ENCODE data around the gene NUDCD3. TPM values are rescaled to one million over a fixed set of nuclear protein-coding genes. Genes with fewer than 3 reads are reported as not detected.
"Not testable (repeated sequence)": the region's sequence is repeated elsewhere in the genome, so short reads cannot be mapped to it uniquely, and the experiment has no call there.

Gene NUDCD3
- polyA plus RNA-seq, 4 donors = 86.0 to 93.7 (median 91.2) TPM

DNA sequence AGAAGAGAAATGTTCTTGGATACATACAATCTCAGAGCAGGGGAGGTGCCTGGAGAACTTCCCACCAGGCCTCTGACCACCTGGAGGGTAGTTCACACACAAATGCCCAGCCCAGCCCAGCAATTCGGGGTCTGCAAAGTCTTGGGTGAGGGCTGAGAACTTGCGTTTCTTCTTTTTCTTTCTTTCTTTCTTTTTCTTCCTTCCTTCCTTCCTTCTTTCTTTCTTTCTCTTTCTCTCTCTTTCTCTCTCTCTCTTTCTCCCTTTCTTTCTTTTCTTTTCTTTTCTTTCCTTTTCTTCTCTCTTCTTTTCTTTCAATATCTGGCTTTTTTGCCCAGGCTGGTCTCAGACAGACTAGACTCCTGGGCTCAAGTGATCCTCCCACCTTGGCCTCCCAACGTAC, 28.3 kb upstream of the NUDCD3 start:
- DNase-seq (ENCODE audit: low read depth in 4 of 4, low spot score in 2 of 4) = no peak

GRCh38 chr7:44517175-44517574, 26.7 kb upstream of the NUDCD3 start:
- no peak for DNase-seq (ENCODE audit: low read depth in 4 of 4, low spot score in 2 of 4)

DNA sequence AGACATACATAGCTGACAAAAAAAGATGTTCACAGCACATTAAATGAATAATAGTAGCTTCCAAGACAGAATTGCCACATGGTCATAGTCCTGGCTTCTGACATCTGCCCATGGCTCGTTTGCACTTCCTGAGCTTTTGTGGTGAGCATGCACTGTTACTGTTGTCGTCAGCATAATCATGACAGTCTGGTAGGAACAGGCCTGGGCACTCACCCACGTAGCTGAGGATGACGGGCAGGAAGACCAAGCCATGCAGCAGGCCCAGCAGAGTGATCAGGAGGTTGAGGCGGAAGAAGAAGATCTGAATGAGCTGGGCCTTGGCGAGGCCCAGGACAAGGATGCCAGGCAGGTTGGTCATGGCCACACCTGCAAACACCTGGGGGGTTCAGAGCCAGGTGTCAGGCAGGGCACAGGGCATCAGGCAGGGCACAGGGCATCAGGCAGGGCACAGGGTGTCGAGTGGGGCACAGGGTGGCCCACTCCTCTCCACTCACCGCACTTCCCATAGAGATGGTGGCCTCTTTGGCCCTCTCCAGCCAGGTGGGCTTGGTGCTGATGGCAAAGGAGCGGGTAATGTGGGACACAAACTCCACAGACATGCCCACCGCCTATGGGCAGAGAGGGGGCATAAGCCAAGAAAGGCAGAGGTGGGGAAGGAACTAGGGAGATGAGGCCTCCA, 25.3 kb upstream of the NUDCD3 start:
- no peak for DNase-seq (ENCODE audit: low read depth in 4 of 4, low spot score in 2 of 4)

GRCh38 chr7:44512736-44513135, 22.3 kb upstream of the NUDCD3 start:
- no peak for DNase-seq (ENCODE audit: low read depth in 4 of 4, low spot score in 2 of 4)

- no peak for DNase-seq (ENCODE audit: low read depth in 4 of 4, low spot score in 2 of 4)
Measured at GRCh38 chr7:44511863-44512468, 21.5 kb upstream of the NUDCD3 start.

DNA sequence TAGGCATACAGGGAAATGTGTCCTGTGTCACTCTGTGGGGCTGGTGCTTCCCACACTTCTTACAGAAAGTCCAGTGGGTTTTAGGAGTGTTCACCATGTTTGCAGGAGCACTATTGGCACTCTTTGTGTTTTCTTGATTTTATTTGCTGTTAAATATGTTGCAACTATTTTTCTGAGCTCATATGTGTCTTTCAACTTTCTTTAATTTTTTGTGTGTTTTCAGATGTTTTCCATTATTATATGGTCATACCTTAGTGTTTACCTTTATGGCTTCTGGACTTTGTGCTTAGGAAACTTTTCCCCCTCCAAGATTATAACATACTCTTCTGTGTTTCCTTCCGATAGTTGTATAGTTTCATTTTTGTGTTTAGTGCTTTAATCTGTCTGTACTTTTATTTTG, 20.8 kb upstream of the NUDCD3 start:
- no peak for DNase-seq (ENCODE audit: low read depth in 4 of 4, low spot score in 2 of 4)

DNA sequence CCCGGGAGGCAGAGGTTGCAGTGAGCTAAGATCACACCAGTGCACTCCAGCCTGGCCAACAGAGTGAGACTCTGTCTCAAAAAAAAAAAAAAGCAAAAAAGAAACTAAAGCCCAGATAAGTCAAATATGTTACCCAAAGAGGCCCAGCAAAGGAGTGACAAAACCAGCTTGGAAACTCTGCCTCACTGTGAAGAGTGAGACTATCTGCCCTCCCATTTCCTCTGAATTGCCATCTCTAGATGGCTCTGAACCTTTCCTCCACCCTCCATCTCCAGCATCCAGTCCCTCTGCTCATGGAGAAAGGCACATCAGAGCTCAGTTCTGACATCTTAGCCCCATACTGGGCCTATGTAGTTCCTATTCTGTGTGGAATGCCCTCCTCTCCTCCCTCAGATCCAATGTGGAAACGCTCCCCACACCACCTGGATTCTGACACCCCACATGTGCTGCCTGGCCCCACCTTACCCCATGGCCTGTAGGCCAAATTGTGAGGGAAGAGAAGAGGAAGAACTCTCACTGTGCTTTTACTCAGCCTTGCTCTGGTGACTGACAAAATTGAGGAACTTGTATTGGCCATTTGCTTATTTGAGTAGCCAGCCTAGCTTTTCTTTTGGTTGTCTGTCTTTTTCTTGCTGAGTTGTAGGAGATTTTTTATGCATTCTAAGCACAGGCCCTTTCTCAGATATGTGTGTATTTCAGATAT, 18.0 kb upstream of the NUDCD3 start:
- no peak for DNase-seq (ENCODE audit: low read depth in 4 of 4, low spot score in 2 of 4)

DNA sequence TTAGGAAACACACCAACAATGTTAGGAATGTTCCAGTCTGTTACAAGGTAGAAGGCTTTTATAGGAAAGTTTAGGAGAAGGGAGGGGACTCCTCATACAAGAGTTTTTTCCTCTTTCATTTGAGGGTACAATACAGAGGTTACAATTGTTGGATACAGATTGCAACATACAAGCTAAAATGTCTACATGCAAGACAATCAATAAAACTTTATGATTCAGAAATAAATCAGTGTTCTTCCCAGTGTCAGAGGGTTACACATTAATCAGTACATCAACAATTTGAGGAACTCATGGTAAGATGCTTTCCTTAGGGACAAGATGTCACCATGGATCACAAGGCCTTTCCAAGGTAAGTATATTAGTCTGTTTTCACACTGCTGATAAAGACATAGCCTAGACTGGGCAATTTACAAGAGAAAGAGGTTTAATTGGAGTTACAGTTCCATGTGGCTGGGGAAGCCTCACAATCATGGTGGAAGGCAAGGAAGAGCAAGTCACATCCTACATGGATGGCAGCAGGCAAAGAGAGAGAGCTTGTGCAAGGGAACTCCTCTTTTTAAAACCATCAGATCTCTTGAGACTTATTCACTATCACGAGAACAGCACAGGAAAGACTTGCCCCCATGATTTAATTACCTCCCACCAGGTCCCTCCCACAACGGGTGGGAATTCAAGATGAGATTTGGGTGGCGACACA, 16.3 kb upstream of the NUDCD3 start:
- not testable (repeated sequence) for DNase-seq (ENCODE audit: low read depth in 4 of 4, low spot score in 2 of 4)

DNA sequence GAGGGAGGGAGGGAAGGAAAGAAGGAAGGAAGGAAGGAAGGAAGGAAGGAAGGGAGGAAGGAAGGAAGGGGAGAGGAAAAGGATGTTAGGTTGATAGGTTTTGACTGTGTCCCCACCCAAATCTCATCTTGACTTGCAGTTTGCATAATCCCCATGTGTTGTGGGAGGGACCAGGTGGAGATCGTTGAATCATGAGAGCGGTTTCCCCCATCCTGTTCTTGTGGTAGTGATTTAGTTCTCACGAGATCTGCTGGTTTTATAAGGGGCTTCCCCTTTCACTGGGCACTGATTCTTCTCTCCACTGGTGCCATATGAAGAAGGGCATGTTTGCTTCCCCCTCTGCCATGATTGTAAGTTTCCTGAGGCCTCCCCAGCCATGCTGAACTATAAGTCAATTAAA, 15.1 kb upstream of the NUDCD3 start:
- no peak for DNase-seq (ENCODE audit: low read depth in 4 of 4, low spot score in 2 of 4)

DNA sequence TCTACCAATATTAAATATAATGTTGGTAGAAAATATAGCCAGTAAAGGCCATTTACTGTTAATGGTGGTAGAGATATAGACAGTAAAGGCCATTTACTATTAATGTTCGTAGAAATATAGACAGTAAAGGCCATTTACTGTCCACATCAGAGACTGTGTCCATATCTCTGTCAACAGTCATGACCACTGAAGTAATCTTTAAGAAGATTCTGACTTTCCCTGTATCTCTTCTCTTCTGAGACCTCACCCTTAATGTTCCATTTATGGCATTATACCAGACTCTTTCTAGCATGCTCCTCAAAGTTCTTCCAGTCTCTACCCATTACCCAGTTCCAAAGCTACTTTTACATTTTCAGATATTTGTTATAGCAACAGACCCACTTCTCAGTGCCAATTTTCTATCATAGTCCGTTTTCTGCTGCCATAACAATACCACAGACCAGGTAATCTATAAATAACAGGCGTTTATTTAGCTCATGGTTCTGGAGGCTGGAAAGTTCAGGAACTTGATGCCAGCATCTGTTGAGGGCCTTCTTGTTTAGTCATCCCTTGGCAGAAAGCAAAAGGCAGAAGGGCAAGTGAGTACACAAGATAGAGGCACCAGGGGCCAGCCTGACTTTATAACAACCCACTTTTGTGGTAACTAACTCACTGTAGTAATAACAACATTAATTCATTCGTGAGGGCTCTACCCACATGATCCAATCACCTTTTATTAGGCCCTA, 7.9 kb upstream of the NUDCD3 start:
- no peak for DNase-seq (ENCODE audit: low read depth in 4 of 4, low spot score in 2 of 4)

DNA sequence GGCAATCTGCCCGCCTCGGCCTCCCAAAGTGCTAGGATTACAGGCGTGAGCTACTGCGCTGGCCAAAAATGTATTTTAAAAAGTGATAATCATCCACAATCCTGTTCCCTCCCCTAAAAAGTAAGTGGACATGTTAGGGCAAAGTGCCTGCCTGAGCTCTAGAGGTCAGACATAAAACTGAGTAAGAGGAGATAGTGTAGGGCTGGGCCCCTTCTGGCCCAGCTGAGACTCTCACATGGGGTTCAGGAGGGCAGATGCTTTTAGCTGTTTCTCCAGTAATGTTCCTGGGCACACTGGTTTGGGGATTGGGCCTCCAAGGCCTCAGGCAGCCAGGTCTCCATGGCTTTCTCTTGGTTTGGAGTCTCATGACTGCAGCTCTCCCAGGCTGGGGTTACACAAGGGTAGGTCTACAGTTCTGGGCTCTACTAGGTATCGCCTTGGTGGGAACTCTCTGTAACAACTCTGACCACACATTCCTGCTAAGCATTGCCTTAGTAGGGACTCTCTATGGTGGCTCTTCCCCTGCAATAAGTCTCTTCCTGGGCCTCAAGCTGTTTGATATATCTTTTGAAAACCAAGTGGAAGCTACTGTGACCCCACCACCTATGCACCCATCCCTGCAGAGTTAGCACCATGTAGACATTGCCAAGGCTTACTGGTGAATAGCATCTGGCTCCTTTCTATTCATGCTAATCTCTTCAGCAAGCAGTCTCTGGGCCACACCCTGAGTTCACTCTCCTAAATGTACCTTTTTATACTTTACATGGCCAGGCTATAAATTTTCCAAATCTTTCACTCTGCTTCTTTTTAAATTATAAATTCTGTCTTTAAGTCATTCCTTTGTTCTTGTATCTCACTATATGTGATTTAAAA, 6.9 kb upstream of the NUDCD3 start:
- DNase-seq (ENCODE audit: low read depth in 4 of 4, low spot score in 2 of 4) = no peak

- DNase-seq (ENCODE audit: low read depth in 4 of 4, low spot score in 2 of 4) = no peak
Measured at GRCh38 chr7:44496385-44496784, 5.9 kb upstream of the NUDCD3 start.

- no peak for DNase-seq (ENCODE audit: low read depth in 4 of 4, low spot score in 2 of 4)
Measured at GRCh38 chr7:44494960-44495359, 4.5 kb upstream of the NUDCD3 start.

DNA sequence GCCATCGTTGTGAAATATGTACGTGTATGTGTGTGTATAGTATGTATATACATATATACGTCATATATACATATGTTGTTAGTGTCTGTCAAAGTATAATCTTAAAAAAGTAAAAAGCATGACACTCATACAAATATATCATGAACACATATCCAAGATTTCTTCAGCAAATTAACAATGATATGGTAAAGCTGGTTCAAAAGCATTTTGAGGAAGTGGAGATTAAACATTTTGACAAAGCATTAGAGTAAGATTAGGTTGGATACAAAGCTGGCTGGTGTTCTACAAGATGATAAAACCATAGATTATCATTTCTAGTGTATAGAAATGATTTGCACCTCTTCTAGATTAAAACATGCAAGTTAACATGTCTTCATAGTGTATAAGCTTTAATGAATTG, 771 bp upstream of the NUDCD3 start:
- DNase-seq (ENCODE audit: low read depth in 4 of 4, low spot score in 2 of 4) = no peak

DNA sequence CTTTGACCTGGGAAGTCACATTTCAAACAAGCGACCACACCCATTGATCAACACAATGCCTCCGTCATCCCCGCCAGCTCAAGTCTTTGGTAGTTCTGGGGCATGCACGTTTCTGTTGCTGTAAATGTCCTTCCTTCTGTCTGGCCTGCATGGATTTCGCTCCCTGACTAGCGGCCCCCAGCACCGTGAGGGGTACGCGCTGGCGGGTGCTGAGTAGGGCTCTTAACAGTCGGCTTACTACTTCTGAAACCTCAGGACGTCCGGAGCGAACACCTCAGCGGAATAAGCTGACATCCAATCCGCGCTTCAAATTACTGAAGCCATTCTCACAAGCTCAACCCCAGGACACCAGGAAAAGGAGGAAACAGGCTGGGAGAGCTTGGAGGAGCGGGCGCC, 505 bp downstream of the NUDCD3 start:
- no peak for DNase-seq (ENCODE audit: low read depth in 4 of 4, low spot score in 2 of 4)

DNA sequence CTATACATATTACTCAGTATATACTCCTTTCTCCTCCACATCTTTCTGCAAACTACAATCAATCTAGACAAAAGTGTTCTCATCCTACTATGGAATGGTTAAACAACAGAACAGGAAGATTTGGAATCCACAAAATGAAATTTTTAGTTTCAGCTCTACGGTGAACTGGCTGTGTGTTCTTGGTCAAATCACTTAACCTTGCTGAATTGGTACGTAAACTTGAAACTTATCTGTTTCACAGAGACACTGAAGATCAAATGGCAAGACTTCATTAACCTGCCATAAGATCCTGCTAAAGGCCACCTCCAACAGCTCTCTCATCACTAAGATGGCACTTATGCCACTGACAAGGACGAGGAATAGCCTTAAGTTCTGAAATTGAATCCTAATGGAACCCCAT, 1.5 kb downstream of the NUDCD3 start:
- DNase-seq (ENCODE audit: low read depth in 4 of 4, low spot score in 2 of 4) = no peak

DNA sequence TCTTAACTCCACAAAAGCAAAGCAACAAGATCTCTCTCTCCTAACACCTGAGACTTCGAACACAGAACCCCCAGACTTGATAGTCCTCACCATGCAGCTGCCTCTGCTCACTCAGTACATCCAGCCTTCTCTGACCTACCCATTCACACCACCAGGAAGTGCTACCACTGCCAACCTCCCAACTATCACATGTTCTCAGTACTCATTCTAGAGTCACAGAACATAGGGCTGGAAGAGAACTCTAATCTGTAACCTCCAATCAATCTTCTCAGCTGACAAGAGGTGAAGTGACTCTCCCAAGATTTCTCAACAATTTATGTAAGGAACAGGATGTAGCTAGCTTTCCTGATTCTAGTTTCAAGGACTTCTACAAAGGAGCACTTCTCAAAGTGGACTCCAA, 3.8 kb downstream of the NUDCD3 start:
- no peak for DNase-seq (ENCODE audit: low read depth in 4 of 4, low spot score in 2 of 4)

DNA sequence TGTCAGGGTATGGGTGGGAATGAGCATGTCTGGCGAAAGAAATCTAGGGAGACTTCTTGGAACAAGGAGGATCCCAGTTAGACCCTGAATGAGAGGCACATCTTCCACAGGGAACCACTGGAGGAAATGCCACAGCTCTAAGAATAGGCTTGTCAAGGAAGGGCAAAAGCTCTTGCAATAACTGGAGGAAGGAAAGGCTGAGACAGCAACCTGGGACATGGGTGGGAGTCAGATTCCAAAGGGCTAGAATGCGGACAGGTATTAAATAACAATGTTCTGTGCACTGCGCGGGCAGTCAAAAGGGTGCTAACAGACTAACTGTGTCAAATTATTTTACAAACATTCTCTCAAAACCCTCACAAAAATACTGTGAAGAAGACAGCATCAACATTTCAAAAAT, 4.5 kb downstream of the NUDCD3 start:
- no peak for DNase-seq (ENCODE audit: low read depth in 4 of 4, low spot score in 2 of 4)

GRCh38 chr7:44484482-44485313, 5.8 kb downstream of the NUDCD3 start:
- no peak for DNase-seq (ENCODE audit: low read depth in 4 of 4, low spot score in 2 of 4)

Data from left renal cortex interstitium (tissue), 4 donors.